Stomach (tissue), 4 donors: Measurements from ENCODE around the gene GABRG3.

Experiments used
- POLR2A ChIP-seq, 4 donors: fragments of 450-650 bp; IDR thresholded peaks; one replicate each; pipeline ENCODE4 v1.6.1; 2016; ENCODE audit warnings: antibody characterized with exemption in 4 of 4, control low read depth in 2 of 4, mild to moderate bottlenecking in 1 of 4, moderate library complexity in 1 of 4
- POLR2AphosphoS5 ChIP-seq, 3 donors: sonication (generic); formaldehyde crosslinking; IDR thresholded peaks; one replicate each; pipeline ENCODE4 v1.6.1; 2016; ENCODE audit warnings: antibody characterized with exemption in 3 of 3
- TF ChIP-seq, protein P1 (sequence below), 7 experiments: fragments of 450-650 bp in 4 of 7; fragments of 200-600 bp in 3 of 7; sonication (generic) in 3 of 7; IDR thresholded peaks; one replicate each; pipeline ENCODE4 v1.5.1; 2016 to 2019; ENCODE audit warnings: antibody characterized with exemption in 7 of 7, control low read depth in 2 of 7, mild to moderate bottlenecking in 1 of 7

DNA sequence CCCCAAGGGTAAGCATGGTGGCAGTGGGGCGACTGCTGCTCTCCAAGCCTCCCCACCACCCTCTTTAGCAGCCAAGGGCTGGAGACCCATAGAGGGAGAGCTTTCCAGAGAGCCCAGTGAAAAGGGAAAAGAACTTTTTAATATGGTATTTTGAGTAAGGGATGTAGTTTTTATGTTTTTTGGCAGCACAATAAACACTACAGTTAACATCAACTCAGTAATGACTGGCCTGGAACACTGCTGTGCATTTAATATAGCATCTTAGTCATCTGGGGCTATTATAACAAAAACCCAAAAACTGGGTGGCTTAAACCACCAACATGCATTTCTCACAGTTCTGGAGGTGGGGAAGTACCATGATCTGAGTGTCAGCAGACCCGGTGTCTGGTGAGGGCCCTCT lies 495.8 kb downstream of the GABRG3 start:
- TF ChIP-seq, protein P1, sequence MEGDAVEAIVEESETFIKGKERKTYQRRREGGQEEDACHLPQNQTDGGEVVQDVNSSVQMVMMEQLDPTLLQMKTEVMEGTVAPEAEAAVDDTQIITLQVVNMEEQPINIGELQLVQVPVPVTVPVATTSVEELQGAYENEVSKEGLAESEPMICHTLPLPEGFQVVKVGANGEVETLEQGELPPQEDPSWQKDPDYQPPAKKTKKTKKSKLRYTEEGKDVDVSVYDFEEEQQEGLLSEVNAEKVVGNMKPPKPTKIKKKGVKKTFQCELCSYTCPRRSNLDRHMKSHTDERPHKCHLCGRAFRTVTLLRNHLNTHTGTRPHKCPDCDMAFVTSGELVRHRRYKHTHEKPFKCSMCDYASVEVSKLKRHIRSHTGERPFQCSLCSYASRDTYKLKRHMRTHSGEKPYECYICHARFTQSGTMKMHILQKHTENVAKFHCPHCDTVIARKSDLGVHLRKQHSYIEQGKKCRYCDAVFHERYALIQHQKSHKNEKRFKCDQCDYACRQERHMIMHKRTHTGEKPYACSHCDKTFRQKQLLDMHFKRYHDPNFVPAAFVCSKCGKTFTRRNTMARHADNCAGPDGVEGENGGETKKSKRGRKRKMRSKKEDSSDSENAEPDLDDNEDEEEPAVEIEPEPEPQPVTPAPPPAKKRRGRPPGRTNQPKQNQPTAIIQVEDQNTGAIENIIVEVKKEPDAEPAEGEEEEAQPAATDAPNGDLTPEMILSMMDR (IDR thresholded peaks at IDR 0.05) = no peak
- TF ChIP-seq POLR2A (IDR thresholded peaks at IDR 0.05) (no peak), POLR2AphosphoS5 (IDR thresholded peaks at IDR 0.05) (no peak)
